ENCODE data around the gene MRPL4.
"Not testable (repeated sequence)": the region's sequence is repeated elsewhere in the genome, so short reads cannot be mapped to it uniquely, and the experiment has no call there.

Gene MRPL4

GRCh38 chr19:10260141-10260584 lies 8.1 kb downstream of the MRPL4 start:
- DNase-seq (ENCODE audit: low read depth in 3 of 3), result peak in 2 of 3 experiments; percentile 41 to 44

- no peak for DNase-seq (ENCODE audit: low read depth in 3 of 3)
Observed at GRCh38 chr19:10262771-10263170, 10.8 kb downstream of the MRPL4 start.

DNA sequence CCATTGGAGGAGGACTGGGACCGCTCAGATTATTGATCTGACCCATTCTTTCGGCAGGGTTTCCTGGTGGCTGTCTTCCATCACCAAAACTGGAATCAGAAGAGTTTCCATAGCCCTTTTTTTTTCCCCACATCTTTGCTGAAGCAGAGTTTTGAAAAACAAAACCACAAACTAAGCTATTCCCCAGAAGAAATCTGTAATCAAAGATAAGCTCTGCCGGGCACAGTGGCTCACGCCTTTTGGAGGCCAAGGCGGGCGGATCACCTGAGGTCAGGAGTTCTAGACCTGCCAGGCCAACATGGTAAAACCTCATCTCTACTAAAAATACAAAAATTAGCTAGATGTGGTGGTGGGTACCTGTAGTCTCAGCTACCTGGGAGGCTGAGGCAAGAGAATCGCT lies 14.7 kb downstream of the MRPL4 start:
- no peak for DNase-seq (ENCODE audit: low read depth in 3 of 3)

DNA sequence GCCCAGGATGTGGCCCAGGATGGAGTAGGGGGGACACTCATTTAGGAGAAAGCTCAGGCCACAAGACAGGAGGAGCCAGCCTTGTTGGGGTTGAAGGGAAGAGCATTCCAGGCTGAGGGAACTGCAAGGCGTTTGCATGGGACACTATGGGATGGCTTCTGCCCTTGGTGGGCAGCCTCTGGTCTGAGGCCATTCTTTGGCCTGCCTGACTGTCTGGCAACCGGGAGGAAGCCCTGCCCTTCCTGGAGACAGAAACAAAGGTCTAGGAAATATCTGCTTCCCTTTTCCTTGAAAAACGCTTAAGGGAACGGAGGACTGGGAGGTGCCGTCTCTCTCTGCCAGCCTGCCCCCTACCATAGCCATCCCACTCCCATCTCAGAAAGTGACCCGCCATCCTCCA lies 16.1 kb downstream of the MRPL4 start:
- no peak for DNase-seq (ENCODE audit: low read depth in 3 of 3)

DNA sequence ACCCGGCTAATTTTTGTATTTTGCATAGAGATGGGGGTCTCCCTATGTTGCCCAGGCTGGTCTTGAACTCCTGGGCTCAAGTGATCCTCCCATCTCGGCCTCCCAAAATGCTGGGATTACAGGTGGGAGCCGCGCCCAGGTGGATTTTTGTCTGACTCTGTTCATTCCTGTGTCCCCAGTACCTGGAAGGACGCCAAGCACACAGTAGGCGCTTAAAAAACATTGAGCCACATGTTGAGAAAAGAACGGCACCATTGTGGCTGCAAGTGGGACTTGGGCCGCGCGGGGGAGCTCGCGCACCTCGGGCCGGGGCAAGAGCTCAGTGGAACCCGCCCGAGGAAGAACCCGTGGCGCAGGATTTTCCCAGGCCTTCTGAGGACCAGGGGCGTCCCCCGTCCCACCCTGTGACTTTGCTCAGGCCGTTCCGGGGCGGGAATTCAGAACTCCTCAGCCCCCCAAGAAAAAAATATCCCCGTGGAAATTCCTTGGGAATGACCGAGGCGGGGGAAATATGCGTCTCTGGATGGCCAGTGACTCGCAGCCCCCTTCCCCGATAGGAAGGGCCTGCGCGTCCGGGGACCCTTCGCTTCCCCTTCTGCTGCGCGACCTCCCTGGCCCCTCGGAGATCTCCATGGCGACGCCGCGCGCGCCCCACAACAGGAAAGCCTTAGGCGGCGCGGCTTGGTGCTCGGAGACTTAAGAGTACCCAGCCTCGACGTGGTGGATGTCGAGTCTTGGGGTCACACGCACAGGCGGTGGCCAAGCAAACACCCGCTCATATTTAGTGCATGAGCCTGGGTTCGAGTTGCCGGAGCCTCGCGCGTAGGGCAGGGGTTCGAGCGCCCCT lies 17.5 kb downstream of the MRPL4 start:
- peak; percentile 79 to 82 (median 79) for DNase-seq (ENCODE audit: low read depth in 3 of 3)

DNA sequence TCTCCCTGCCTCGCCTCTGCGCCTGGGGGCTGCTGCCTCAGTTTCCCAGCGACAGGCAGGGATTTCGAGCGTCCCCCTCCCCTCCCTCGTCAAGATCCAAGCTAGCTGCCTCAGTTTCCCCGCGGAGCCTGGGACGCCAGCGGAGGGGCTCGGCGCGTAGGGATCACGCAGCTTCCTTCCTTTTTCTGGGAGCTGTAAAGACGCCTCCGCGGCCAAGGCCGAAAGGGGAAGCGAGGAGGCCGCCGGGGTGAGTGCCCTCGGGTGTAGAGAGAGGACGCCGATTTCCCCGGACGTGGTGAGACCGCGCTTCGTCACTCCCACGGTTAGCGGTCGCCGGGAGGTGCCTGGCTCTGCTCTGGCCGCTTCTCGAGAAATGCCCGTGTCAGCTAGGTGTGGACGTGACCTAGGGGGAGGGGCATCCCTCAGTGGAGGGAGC lies 18.2 kb downstream of the MRPL4 start:
- peak in 1 of 3 experiments; percentile 43 for DNase-seq (ENCODE audit: low read depth in 3 of 3)

- DNase-seq (ENCODE audit: low read depth in 3 of 3), result peak in 2 of 3 experiments; percentile 59 to 71
Observed at GRCh38 chr19:10270616-10271394, 18.8 kb downstream of the MRPL4 start, which contains the start of gene ICAM1. Gene ICAM1, plus strand, starts transcription at chr19:10271120. Its CDS starts 40 bp downstream, at chr19:10271160.

- no peak for DNase-seq (ENCODE audit: low read depth in 3 of 3)
Observed at GRCh38 chr19:10271543-10272086, 19.6 kb downstream of the MRPL4 start.

DNA sequence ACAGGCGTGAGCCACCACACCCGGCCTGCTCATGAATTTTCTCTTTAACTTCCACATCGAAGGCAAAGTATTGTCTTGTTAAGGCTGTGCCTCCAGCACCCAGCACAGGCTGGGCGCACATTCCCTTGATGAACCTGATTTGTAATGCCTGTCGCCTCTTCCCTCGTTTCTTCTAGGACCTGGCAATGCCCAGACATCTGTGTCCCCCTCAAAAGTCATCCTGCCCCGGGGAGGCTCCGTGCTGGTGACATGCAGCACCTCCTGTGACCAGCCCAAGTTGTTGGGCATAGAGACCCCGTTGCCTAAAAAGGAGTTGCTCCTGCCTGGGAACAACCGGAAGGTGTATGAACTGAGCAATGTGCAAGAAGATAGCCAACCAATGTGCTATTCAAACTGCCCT lies 22.6 kb downstream of the MRPL4 start:
- DNase-seq (ENCODE audit: low read depth in 3 of 3), result no peak

DNA sequence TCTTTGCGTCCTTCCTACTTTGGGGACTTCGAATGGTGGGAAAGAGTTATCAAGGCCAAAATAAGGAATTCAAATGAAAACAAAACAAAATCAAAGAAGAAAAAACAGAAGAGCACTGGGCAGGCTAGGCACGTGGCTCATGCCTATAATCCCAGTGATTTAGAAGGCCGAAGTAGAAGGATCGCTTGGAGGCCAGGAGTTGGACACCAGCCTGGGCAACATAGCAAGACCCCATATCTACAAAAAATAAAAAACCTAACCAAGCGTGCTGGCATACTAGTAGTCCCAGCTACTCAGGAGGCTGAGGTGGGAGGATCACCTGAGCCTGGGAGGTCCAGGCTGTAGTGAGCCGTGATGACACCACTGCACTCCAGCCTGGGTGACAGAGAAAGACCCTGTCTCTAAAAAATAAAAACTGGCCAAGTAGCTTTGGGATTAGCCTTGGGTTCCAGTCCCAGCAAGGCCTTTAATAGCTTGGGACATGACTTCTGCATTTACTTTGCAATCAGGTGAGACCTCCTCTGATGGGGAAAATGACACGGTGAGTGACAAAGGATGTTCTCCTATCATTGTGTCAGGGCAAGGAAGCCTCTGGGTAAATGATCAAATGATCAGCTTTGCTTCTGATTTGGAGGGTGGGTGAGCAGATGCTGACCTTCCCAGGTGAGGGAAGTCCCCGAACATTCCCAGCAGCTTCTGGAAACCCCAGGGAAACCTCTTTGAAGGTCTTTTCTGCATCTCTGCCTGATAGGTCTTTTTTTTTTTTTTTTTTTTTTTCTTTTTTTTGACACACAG lies 26.0 kb downstream of the MRPL4 start:
- no peak for DNase-seq (ENCODE audit: low read depth in 3 of 3)

GRCh38 chr19:10278935-10279334 lies 26.9 kb downstream of the MRPL4 start:
- no peak for DNase-seq (ENCODE audit: low read depth in 3 of 3)

- no peak for DNase-seq (ENCODE audit: low read depth in 3 of 3)
Observed at GRCh38 chr19:10279737-10280442, 27.9 kb downstream of the MRPL4 start.

- not testable (repeated sequence) for DNase-seq (ENCODE audit: low read depth in 3 of 3)
Observed at GRCh38 chr19:10282043-10282442, 30.0 kb downstream of the MRPL4 start.

- no peak for DNase-seq (ENCODE audit: low read depth in 3 of 3)
Observed at GRCh38 chr19:10283301-10284064, 31.5 kb downstream of the MRPL4 start.

DNA sequence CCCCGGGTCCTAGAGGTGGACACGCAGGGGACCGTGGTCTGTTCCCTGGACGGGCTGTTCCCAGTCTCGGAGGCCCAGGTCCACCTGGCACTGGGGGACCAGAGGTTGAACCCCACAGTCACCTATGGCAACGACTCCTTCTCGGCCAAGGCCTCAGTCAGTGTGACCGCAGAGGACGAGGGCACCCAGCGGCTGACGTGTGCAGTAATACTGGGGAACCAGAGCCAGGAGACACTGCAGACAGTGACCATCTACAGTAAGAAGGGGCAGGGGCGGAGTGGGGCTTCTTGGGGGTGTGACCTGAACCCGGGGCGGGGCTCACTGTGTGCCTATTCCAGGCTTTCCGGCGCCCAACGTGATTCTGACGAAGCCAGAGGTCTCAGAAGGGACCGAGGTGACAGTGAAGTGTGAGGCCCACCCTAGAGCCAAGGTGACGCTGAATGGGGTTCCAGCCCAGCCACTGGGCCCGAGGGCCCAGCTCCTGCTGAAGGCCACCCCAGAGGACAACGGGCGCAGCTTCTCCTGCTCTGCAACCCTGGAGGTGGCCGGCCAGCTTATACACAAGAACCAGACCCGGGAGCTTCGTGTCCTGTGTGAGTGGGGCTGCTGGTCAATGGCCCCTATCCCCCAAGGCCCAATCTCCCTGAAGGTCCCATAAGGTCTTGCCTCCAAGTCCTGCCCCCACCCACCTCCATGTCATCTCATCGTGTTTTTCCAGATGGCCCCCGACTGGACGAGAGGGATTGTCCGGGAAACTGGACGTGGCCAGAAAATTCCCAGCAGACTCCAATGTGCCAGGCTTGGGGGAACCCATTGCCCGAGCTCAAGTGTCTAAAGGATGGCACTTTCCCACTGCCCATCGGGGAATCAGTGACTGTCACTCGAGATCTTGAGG lies 32.3 kb downstream of the MRPL4 start:
- no peak for DNase-seq (ENCODE audit: low read depth in 3 of 3)

DNA sequence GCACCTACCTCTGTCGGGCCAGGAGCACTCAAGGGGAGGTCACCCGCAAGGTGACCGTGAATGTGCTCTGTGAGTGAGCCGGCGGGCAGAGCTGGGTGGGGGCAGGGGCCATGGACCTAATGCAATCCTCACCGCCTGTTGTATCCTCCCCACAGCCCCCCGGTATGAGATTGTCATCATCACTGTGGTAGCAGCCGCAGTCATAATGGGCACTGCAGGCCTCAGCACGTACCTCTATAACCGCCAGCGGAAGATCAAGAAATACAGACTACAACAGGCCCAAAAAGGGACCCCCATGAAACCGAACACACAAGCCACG lies 32.9 kb downstream of the MRPL4 start:
- DNase-seq (ENCODE audit: low read depth in 3 of 3), result no peak

GRCh38 chr19:10285393-10285792 lies 33.4 kb downstream of the MRPL4 start:
- no peak for DNase-seq (ENCODE audit: low read depth in 3 of 3)

DNA sequence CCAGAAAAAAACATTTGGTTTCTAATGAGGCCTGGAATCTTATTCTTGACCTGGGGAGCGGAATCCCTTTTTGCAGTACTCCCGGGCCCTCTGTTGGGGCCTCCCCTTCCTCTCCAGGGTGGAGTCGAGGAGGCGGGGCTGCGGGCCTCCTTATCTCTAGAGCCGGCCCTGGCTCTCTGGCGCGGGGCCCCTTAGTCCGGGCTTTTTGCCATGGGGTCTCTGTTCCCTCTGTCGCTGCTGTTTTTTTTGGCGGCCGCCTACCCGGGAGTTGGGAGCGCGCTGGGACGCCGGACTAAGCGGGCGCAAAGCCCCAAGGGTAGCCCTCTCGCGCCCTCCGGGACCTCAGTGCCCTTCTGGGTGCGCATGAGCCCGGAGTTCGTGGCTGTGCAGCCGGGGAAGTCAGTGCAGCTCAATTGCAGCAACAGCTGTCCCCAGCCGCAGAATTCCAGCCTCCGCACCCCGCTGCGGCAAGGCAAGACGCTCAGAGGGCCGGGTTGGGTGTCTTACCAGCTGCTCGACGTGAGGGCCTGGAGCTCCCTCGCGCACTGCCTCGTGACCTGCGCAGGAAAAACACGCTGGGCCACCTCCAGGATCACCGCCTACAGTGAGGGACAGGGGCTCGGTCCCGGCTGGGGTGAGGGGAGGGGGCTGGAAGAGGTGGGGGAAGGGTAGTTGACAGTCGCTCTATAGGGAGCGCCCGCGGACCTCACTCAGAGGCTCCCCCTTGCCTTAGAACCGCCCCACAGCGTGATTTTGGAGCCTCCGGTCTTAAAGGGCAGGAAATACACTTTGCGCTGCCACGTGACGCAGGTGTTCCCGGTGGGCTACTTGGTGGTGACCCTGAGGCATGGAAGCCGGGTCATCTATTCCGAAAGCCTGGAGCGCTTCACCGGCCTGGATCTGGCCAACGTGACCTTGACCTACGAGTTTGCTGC lies 35.1 kb downstream of the MRPL4 start, which contains the start of gene ICAM4:
Gene ICAM4 (plus strand): TSS at position 153 of the 935 bp plus-strand sequence. CDS start 58 bp downstream, at position 211.
- DNase-seq (ENCODE audit: low read depth in 3 of 3), result no peak
